BE2C (cell line): Measurements from ENCODE around the gene TSPAN18.

Experiments
- DNase-seq: peaks from one replicate; pipeline ENCODE4 v3.0.0-alpha.2; 2020
- H3K27me3 ChIP-seq: fragments of 250-450 bp; sonication (Bioruptor Pico); 2 replicates; pipeline ENCODE4 v1.5.1; 2020; ENCODE audit warnings: mild to moderate bottlenecking
- H3K36me3 ChIP-seq: fragments of 250-450 bp; sonication (Bioruptor Pico); 2 replicates; pipeline ENCODE4 v1.5.1; 2020; ENCODE audit warnings: mild to moderate bottlenecking
- H3K4me1 ChIP-seq: fragments of 250-450 bp; sonication (Bioruptor Pico); 2 replicates; pipeline ENCODE4 v1.5.1; 2020
- H3K4me3 ChIP-seq: 2 replicates; pipeline ENCODE4 v1.5.1; 2011; ENCODE audit warnings: low read depth, low read length
- H3K9me3 ChIP-seq: fragments of 250-450 bp; sonication (Bioruptor Pico); 2 replicates; pipeline ENCODE4 v1.5.1; 2020
- TF ChIP-seq, protein P1 (sequence below): IDR thresholded peaks from 2 replicates; pipeline ENCODE4 v1.5.1; 2012; ENCODE audit warnings: mild to moderate bottlenecking, low read depth, low read length

TSPAN18 gene

DNA sequence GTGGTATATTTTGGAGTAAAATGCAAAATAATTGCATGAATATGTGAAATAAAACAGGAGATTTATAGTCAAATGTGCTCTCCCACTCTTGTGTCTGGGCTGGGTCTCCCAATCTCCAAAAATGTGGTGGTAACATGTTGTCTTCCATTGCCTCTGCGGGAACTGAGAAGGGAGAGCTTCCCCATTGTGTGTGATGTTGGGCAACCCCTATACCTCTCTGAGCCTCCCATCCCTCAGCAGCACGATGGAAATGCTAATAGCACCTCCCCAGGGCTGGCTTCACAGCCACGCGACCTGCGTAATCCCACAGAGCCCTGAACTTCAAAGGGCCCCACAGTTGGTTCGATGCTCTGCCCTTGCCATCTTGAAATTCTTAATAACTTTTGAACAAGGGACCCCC is 151.9 kb downstream of the TSPAN18 start:
- TF ChIP-seq, protein P1, sequence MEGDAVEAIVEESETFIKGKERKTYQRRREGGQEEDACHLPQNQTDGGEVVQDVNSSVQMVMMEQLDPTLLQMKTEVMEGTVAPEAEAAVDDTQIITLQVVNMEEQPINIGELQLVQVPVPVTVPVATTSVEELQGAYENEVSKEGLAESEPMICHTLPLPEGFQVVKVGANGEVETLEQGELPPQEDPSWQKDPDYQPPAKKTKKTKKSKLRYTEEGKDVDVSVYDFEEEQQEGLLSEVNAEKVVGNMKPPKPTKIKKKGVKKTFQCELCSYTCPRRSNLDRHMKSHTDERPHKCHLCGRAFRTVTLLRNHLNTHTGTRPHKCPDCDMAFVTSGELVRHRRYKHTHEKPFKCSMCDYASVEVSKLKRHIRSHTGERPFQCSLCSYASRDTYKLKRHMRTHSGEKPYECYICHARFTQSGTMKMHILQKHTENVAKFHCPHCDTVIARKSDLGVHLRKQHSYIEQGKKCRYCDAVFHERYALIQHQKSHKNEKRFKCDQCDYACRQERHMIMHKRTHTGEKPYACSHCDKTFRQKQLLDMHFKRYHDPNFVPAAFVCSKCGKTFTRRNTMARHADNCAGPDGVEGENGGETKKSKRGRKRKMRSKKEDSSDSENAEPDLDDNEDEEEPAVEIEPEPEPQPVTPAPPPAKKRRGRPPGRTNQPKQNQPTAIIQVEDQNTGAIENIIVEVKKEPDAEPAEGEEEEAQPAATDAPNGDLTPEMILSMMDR = no peak
- H3K4me3 ChIP-seq = no peak overlapping the region
- no peak for DNase-seq
- no peaks in the 10 kb centered on the region for H3K27me3 ChIP-seq
- no peaks in the 10 kb centered on the region for H3K36me3 ChIP-seq
- H3K9me3 ChIP-seq = no peaks in the 10 kb centered on the region
- H3K4me1 ChIP-seq = no peaks in the 10 kb centered on the region

DNA sequence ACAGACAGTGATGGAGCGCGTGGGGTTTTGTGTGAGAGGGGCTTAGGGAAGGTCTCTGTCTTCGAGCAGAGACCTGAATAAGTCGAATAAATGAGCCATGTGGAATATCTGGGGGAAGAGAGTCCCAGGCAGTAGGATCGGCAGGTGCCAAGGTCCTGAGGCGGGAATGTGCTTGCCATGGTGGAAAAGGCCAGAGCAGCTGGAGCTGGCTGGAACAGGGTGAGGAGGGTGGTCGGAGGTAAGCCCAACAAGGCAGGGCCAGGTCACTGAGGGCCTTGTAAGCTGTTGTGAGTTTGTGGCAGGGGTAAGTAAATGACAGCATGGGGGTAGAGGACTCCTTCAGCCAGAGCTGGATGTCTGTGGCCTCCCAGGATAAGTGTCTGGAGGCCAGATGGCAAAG is 152.7 kb downstream of the TSPAN18 start:
- H3K9me3 ChIP-seq = no peaks in the 10 kb centered on the region
- no peaks in the 10 kb centered on the region for H3K27me3 ChIP-seq
- no peak overlapping the region for H3K4me3 ChIP-seq
- H3K4me1 ChIP-seq = no peaks in the 10 kb centered on the region
- H3K36me3 ChIP-seq = no peaks in the 10 kb centered on the region
- DNase-seq = no peak
- TF ChIP-seq, protein P1 = no peak

DNA sequence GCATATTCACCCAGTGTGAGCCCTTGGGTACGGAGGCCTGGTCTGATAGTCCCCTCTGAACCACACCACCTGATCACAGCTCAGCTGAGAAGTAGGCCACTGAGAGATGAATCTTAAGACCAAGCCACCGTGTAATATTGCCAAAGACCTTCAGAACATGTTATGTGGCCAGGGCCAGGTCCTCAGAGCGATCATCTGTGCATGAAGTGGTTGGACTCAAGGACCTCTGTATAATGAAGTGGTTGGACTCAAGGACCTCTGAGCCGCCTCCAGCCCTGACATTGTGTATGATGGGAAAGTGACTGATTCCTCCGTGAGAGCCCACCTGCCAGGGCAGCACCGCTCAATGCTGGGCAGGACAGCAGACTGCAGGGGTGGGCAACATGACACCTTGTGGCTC is 153.7 kb downstream of the TSPAN18 start:
- H3K4me1 ChIP-seq = no peaks in the 10 kb centered on the region
- TF ChIP-seq, protein P1 = no peak
- H3K9me3 ChIP-seq = no peaks in the 10 kb centered on the region
- DNase-seq = no peak
- H3K36me3 ChIP-seq = no peaks in the 10 kb centered on the region
- H3K4me3 ChIP-seq = no peak overlapping the region
- H3K27me3 ChIP-seq = no peaks in the 10 kb centered on the region

DNA sequence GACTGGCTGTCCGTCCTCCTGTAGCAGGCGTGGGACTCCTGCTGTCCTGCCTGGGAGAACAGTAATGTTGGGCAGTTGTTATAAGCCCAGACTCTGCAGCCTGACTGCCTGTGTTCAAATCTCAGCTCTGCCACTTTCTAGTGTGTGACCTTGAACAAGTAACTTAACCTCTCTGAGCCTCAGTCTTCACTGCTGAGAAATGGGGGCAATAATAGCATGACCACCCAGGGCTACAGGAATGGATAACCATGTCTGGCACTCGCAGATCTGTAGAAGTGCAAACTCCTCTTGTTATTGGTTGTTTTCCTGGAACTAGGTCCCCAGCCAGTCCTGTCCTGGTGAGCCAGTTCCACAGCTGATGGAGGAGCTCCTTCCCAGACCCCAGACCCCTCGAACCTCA is 154.2 kb downstream of the TSPAN18 start:
- no peaks in the 10 kb centered on the region for H3K4me1 ChIP-seq
- H3K27me3 ChIP-seq = no peaks in the 10 kb centered on the region
- H3K9me3 ChIP-seq = no peaks in the 10 kb centered on the region
- no peak for DNase-seq
- H3K4me3 ChIP-seq = no peak overlapping the region
- no peaks in the 10 kb centered on the region for H3K36me3 ChIP-seq
- TF ChIP-seq, protein P1 = no peak

DNA sequence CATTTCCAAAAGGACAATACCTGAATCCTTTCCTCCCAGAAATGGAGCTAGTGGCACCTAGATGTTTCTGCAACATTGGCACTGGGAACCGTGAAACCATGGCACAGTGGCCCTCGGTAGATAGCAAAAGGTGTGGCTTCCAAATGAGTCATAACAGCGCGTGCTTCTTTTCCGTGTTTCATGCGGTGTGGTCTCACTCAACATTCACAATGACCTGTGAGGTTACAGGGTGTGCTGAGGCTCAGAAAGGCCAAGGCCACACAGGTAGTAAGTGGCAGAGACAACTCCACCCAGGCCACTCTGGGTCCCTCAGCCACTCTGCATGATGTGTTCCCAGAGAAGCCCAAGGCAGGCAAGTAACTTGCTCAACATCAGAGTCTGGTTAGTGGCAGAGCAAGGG is 156.5 kb downstream of the TSPAN18 start:
- TF ChIP-seq, protein P1 = no peak
- Histone ChIP-seq H3K4me1 (peaks cover 6% of the 10 kb centered on the region; the same call in 1 of the 2 replicates), H3K9me3 (no peaks in the 10 kb centered on the region), H3K36me3 (no peaks in the 10 kb centered on the region), H3K27me3 (no peaks in the 10 kb centered on the region), H3K4me3 (no peak overlapping the region)
- DNase-seq = no peak

DNA sequence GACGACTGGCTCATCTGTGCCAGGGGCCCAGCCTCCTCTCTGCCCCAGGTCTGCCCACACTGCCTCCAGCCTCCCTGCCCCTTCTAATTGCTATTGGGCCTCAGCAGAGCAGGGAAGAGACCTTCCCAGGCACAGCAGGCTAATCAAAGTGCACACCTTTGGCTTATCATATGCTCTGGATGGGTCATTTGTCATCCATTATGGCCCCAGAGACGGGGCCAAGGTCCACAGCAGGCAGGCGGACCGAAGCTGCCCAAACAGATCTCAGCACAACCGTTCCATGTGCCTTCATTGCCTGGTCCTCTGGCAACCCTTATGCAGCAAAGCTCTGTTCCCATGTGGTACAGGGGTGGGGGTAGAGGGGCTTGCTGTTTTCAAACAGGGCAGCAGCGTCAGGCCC is 157.3 kb downstream of the TSPAN18 start:
- H3K36me3 ChIP-seq = no peaks in the 10 kb centered on the region

More for the DNA sequence above, 157.3 kb downstream of the TSPAN18 start:
- no peak for DNase-seq
- TF ChIP-seq, protein P1 = no peak
- Histone ChIP-seq H3K4me3 (no peak overlapping the region), H3K27me3 (no peaks in the 10 kb centered on the region), H3K4me1 (peaks cover 6% of the 10 kb centered on the region; the same call in 1 of the 2 replicates), H3K9me3 (no peaks in the 10 kb centered on the region)
